HG03064 (cell line): Measurements from ENCODE around the gene HPN.
"Not testable (repeated sequence)": the region's sequence is repeated elsewhere in the genome, so short reads cannot be mapped to it uniquely, and the experiment has no call there.

Experiments used
- ATAC-seq: cut with Tn5 transposase; IDR thresholded peaks from one replicate; pipeline ENCODE4 v1.9.1; 2021; ENCODE audit warnings: low read depth; ENCODE audit not compliant: unreplicated experiment

Gene HPN

GRCh38 chr19:35042056-35042730 lies 672 bp downstream of the HPN start:
- no peak for ATAC-seq

GRCh38 chr19:35042954-35043604 lies 1.6 kb downstream of the HPN start:
- no peak for ATAC-seq

- no peak for ATAC-seq
Measured at GRCh38 chr19:35043906-35044305, 2.4 kb downstream of the HPN start.

DNA sequence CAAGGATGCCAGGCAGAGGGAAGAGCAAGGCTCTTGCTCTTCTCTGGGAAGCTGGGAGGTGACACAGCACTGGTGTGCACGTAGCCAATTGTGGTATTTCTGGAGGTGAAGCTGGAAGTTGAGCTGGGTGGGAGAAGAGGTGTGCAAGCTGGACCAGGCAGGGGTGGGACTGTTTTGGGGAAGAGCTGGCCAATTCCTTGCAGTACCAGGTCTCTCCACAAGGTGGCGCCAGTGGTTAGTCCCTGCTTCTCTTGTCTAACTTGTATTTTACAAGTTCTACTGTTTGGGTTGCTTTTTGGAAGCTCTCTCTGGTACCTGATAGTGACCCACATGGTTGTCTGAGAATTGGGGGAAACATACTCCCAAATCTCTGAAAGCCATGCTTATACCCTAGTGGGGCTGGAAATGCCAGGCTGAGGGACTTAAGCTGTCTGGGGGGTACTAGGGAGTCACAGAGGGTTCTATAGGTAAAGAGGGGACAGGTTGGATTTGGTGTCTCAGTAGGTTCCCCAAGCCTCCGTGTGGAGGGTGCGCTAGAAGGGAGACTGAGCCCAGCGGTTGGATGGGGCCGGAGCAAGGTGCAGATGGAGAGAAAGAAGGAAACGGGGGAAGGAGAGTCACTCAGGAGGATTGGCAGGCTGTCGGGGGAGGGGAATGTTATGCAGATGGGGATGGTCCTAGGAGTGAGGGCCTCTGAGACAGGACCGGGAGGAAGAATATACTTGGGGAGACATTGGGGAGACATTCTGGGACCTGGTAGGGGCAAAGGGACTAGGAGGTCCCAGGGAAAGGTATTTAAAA lies 3.0 kb downstream of the HPN start:
- ATAC-seq, result no peak

GRCh38 chr19:35045667-35046300 lies 4.3 kb downstream of the HPN start:
- peak; percentile 67 for ATAC-seq

DNA sequence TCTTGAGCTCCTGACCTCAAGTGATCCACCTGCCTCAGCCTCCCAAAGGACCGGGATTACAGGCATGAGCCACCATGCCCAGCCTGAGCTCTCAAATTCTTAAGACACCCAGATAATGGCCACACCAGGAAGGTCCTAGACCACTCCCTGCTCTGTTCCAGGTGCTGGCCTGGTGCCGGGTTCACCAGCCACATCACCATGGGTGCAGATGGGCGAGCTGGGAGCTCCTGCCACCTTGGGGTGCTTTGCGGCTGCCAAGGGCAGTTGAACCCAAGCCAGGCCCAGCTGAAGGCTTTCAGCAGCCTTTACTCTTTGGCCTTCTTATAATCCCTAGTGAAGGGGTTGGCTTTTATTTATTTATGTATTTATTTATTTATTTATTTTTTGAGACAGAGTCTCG lies 4.9 kb downstream of the HPN start:
- no peak for ATAC-seq

GRCh38 chr19:35048911-35049411 lies 7.4 kb downstream of the HPN start:
- ATAC-seq, result no peak

DNA sequence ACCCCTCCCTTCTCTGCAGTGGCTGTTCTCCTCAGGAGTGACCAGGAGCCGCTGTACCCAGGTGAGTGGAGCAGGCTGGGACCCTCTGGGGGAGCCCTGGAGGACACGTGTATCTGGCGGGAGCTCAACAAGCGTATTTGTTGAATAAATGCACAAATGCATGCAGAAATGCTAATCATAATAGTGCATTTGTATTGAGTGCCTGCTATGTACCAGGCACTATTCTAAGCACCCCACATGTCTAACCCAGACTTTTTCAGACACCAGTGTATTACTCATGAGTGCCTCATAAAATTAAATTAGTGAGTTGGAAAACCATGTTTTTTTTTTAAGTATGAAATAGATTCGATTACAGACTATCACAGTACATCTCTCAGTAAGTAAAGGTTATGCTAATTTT lies 7.9 kb downstream of the HPN start:
- no peak for ATAC-seq

GRCh38 chr19:35050662-35051061 lies 9.1 kb downstream of the HPN start:
- ATAC-seq, result not testable (repeated sequence)

DNA sequence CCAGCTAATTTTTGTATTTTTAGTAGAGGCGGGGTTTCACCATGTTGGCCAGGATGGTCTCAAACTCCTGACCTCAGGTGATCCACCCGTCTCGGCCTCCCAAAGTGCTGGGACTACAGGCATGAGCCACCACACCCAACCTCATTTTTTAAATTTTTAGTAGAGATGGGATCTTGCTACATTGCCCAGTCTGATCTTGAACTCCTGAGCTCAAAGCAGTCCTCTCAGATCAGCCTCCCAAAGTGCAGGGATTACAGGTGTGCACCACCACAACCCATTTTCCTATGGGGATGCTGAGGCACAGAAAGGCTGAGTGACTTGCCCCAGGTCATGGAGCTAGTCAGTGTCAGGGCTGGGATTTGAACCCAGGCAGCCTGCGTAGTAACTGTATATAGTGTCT lies 9.7 kb downstream of the HPN start:
- not testable (repeated sequence) for ATAC-seq

DNA sequence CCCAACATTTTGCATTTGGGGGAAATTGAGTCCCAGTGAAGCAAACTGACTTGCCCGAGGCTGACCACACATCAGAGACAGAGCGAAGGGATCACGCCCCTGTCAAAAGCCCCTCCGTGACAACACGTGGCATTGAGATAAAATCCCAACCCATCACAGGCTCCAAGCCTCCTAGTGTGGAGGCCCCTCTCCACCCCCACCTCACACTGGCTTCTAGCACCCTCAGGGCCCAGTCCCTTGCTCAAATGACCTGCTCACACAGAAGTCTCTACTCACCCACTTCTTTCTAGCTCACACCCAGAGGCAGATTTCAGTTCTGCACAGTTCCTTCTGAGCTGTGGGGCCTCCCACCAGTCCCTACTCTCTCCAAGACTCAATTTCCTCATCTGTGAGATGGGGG lies 10.3 kb downstream of the HPN start:
- no peak for ATAC-seq

DNA sequence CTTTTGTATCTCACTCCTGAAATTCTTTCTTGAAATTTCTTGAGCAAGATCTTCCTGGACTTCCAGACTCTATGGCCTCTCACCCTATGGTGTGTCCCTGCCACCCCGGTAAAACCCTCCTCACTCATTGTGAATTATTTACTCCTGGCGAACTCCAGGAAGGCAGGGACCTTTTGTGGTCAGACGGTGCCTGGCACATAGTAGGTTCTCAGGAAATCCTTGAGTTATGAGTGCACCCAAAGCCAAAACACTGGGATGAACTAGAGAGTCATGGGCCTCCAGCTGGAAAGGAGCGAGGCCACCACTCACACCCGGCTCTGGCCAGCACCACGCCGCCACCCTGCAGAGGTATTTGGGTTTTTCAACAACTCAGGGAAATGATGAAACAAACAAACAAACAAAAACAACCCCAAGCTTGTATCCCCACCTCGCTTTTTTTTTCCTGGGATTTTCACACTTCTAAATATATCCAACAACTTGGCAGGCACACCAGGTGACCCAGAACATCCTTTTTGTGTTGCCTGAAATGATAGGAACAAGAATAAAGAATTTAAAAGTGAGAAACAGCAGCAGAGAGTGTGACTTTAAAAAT lies 11.2 kb downstream of the HPN start:
- no peak for ATAC-seq

DNA sequence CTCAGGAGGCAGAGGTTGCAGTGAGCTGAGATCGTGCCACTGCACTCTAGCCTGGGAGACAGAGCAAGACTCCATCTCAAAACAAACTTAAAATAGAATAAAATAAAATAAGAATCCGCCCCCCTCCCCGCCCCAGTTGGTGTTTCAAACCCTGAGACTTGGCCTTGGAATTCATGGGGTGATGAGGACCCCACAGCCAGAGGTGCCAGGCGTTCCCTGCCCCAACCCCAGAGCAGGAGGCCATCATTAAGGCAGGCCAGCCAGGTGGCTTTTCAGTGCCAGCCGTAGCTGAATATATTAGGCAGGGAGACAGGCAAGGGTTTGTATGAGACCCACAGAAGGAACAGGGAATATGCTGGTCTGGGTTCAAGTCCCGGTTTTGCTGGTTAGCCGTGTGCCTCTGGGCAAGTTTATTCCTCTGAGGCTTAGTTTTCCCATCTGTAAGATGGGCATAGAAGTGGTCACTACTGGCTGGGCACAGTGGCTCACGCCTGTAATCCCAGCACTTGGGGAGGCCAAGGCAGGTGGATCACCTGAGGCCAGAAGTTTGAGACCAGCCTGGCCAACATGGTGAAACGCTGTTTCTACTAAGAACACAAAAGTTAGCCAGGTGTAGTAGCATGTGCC lies 12.3 kb downstream of the HPN start:
- ATAC-seq, result no peak

DNA sequence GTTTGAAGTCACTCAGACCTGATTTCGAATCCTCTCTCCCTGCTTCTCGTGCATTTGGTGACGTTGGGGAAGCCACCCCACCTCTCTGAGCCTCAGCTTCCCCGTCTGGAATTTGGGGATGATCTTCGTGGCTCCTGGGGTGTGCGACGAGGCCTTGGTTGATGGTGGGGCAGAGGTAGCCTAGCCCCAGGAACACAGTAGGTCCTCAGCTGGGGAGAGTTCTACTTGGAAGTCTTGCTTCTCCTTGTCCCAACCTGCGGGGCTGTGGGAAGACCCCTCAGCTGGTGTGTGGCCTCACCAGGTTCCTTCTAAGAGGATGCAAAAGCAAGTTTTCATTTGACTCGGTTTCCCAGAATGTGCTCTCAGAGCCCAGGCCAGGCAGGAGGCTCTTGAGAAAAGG lies 13.1 kb downstream of the HPN start:
- ATAC-seq, result no peak

DNA sequence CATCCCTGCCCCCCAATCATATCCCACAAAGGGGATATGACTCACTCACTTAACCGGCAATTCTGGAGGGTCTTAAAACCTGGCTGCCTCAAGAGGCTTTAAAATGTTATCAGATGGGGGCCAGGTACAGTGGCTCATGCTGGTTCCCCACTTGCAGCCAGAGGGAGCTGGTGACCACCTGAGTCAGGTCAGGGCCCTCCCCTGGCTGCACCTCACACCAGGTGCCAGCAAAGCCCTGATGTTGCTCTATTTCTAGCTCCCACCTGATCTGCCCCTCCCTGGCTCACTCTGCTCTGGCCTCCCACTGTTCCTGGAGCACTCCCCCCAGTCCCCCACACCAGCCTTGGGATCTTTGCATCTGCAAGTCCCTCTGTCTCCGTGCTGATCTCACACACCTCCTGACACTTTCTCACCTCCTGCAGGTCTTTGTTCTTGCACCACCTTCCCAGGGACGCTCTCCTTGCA lies 14.2 kb downstream of the HPN start:
- ATAC-seq, result no peak

- no peak for ATAC-seq
Measured at GRCh38 chr19:35056513-35057063, 15.1 kb downstream of the HPN start.

DNA sequence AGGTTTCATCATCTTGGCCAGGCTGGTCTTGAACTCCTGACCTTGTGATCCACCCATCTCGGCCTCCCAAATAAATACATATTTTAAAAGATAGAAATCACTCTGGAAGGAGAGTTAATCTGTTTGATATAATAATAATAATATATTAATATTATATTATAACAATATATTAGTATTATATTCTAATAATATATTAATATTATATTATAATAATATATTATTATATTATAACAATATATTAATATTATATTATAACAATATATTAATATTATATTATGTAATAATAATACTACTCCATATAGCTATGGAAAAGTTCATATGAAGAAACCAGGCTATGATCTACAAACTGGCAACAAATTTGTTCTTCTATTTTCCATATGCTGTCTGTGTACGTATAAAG lies 16.8 kb downstream of the HPN start:
- ATAC-seq, result no peak

DNA sequence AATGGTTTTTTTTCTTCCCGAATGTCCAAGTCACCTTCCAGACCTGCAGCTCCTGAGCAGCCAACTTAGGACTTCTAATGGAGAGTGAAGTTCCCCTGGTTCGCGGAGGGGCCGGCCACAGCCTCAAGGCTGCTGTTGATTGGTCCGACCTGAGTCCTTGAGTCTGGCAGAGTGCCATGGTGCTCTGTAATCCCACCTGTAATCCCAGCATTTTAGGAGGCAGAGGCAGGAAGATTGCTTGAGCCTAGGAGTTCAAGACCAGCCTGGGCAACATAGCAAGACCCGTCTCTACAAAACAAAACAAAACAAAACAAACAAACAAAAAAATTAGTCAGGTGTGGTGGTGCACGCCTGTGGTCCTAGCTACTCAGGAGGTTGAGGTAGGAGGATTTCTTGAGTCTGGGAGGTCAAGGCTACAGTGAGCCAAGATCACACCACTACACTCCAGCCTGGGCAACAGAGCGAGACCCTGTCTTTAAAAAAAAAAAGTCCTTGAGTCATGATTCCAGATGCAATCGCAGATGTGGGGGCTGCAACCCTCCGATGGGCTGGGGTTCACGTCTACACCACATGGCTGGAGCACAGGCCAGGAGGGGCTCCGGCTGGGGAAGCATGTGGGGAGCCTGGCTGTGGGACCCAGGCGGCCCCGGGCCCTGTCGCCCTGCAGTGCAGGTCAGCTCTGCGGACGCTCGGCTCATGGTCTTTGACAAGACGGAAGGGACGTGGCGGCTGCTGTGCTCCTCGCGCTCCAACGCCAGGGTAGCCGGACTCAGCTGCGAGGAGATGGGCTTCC lies 17.7 kb downstream of the HPN start:
- no peak for ATAC-seq

DNA sequence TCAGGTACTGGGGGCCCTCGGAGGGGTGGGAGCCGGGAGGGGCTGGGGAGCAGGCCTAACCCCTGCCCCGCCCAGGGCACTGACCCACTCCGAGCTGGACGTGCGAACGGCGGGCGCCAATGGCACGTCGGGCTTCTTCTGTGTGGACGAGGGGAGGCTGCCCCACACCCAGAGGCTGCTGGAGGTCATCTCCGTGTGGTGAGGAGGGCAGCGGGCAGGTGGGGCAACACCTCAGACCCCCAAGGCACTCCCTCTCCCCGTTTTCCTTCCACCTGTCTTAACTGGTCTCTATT lies 18.2 kb downstream of the HPN start:
- ATAC-seq, result no peak
